Neural crest cell (in vitro differentiated cells): Measurements from ENCODE around the gene RALGPS1. TPM values are rescaled to one million over a fixed set of nuclear protein-coding genes. Genes with fewer than 3 reads are reported as not detected.
A peak's percentile ranks its signal among the peaks of the same experiment; 100 is the strongest.

Experiments used
- DNase-seq: peaks from one replicate; pipeline ENCODE4 v3.0.0; 2021; ENCODE audit warnings: low read depth, mixed read lengths, low spot score
- H3K27ac Mint-ChIP-seq: one replicate; pipeline ENCODE4 v1.8.0; 2021; ENCODE audit warnings: mild to moderate bottlenecking, mixed read lengths; ENCODE audit not compliant: unreplicated experiment
- H3K27me3 Mint-ChIP-seq: 2 replicates; pipeline ENCODE4 v1.8.0; 2021; ENCODE audit warnings: low read depth, mild to moderate bottlenecking, mixed read lengths
- H3K36me3 Mint-ChIP-seq: 2 replicates; pipeline ENCODE4 v1.8.0; 2021; ENCODE audit warnings: low read depth, mild to moderate bottlenecking, mixed read lengths
- H3K4me1 Mint-ChIP-seq: 2 replicates; pipeline ENCODE4 v1.8.0; 2021; ENCODE audit warnings: mixed read lengths
- H3K4me3 Mint-ChIP-seq: one replicate; pipeline ENCODE4 v1.8.0; 2021; ENCODE audit warnings: mild to moderate bottlenecking, mixed read lengths
- H3K9me3 Mint-ChIP-seq: 2 replicates; pipeline ENCODE4 v1.8.0; 2021; ENCODE audit warnings: mixed read lengths
- total RNA-seq: library from RNA; stranded (reverse); gene quantifications from 2 replicates; pipeline ENCODE4 v1.2.1, GENCODE V29; 2021
- TF ChIP-seq, protein P1 (sequence below): fragments of 200-600 bp; sonication (generic); conservative IDR thresholded peaks from 2 replicates; pipeline ENCODE4 v1.5.0; 2021; ENCODE audit warnings: antibody characterized with exemption, mild to moderate bottlenecking

The RALGPS1 gene
- total RNA-seq, 1 donor from 2014 or later, result 11.7 TPM

DNA sequence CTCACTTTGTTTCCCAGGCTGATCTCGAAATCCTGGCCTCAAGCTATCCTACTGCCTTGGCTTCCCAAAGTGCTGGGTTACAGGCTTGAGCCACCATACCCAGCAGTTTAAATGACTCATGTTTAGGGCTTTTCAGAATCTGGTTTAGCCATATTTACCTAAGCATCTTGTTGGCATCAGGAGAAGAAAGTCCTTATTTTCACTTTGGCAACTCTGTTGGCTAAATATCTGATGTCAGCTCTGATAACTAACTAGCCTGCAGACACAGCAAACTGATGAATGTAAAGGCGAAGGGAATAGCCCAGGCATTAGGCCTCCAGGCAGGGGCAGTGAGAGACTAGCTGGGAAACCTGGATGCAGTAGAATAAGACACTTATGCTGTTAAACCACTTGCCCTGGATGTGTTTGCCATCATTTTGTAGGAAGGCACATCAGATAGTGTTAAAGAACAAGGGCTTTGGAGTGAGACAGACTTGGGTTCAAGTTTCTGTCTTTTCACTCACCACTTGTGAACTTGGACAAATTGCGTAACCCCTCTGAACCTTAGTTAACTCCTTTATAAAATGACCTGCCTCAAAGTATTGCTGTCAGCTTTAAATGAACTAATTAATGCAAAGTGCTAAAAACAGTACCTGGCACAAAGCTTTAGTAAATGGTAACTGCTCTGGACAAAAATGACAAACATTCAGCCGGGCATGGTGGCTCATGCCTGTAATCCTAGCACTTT is 315.3 kb downstream of the RALGPS1 start:
- Mint-ChIP-seq H3K4me3 (peak overlapping the region; percentile 33), H3K27ac (no peak overlapping the region), H3K9me3 (no peaks in the 10 kb centered on the region), H3K27me3 (peaks cover 18% of the 10 kb centered on the region), H3K36me3 (no peaks in the 10 kb centered on the region), H3K4me1 (peaks cover 4% of the 10 kb centered on the region)
- no peak for DNase-seq
- TF ChIP-seq, protein P1, sequence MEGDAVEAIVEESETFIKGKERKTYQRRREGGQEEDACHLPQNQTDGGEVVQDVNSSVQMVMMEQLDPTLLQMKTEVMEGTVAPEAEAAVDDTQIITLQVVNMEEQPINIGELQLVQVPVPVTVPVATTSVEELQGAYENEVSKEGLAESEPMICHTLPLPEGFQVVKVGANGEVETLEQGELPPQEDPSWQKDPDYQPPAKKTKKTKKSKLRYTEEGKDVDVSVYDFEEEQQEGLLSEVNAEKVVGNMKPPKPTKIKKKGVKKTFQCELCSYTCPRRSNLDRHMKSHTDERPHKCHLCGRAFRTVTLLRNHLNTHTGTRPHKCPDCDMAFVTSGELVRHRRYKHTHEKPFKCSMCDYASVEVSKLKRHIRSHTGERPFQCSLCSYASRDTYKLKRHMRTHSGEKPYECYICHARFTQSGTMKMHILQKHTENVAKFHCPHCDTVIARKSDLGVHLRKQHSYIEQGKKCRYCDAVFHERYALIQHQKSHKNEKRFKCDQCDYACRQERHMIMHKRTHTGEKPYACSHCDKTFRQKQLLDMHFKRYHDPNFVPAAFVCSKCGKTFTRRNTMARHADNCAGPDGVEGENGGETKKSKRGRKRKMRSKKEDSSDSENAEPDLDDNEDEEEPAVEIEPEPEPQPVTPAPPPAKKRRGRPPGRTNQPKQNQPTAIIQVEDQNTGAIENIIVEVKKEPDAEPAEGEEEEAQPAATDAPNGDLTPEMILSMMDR, result no peak

DNA sequence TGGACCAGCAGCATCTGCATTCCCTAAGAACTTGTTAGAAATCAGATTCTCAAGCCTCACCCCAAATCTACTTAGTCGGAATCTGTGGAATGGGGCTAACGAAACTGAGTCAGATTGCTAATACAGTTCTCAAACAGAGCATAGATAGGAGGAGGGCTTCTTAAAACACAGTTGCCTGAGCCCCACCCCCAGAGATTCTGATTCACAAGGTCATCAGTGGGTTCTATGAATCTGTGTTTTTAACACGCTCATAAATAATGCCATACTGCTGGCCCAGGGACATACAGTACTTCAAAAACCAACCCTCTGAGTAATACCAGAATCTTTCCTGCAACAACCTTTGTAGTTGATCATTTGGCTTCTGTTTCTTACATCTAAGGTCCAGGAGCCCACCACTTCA is 317.1 kb downstream of the RALGPS1 start:
- Mint-ChIP-seq H3K27me3 (peaks cover 8% of the 10 kb centered on the region), H3K4me3 (no peak overlapping the region), H3K4me1 (no peaks in the 10 kb centered on the region), H3K27ac (no peak overlapping the region), H3K9me3 (no peaks in the 10 kb centered on the region), H3K36me3 (no peaks in the 10 kb centered on the region)
- no peak for DNase-seq
- TF ChIP-seq, protein P1, result no peak

DNA sequence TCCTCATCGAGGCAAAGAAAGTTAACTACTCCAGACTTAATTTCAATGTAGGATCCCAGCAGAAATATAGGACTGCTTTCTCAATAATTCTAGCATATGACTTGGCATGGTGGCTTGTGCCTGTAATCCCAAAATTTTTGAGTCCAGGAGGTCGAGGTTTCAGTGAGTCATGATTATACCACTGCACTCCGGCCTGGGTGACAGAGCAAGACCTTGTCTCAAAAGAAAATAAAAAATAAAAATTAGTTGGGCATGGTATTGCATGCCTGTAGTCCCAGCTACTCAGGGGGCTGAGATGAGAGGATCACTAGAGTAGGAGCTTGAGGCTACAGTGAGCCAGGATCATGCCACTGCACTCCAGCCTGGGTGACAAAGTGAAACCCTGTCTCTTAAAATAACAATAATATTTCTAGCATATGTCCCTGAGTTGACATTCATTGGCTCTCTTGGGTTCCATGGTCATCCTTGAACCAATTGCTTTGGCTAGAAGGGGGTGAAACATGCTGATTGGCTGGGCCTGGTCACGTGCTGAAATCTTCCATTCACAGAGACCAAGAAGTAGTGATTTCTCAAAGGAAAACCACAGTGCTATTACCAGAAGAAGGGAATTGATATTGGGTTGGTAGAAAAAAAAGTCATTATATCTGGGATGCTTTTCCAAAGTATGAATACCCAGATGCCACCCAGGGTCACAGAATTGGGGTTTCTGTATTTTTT is 318.4 kb downstream of the RALGPS1 start:
- TF ChIP-seq, protein P1, result no peak
- Mint-ChIP-seq H3K4me1 (no peaks in the 10 kb centered on the region), H3K27me3 (peaks cover 1% of the 10 kb centered on the region), H3K4me3 (no peak overlapping the region), H3K9me3 (no peaks in the 10 kb centered on the region), H3K36me3 (no peaks in the 10 kb centered on the region), H3K27ac (no peak overlapping the region)
- no peak for DNase-seq

DNA sequence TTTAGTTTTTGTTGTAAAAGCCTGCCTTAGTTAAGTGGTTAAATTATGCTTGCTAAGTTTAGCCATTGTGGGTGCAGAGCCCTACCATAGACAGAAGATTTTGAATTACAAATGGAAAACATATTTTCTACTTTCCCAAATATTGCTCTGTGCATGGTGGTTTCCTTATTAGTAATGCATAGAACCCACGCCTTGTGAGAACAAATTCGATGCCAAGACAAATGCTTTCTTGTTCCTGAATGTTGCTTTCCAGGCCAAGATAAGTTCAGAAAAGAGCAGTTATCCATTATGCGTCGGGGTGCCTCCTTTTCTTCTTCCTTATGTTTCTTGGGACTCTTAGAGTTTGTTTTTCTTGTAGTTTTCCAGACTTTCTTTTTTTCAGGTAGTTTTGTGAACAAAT is 319.0 kb downstream of the RALGPS1 start:
- no peaks in the 10 kb centered on the region for H3K4me1 Mint-ChIP-seq
- H3K9me3 Mint-ChIP-seq, result no peaks in the 10 kb centered on the region
- no peak overlapping the region for H3K4me3 Mint-ChIP-seq
- H3K27ac Mint-ChIP-seq, result no peak overlapping the region
- no peaks in the 10 kb centered on the region for H3K36me3 Mint-ChIP-seq
- no peak for DNase-seq
- TF ChIP-seq, protein P1, result no peak
- no peaks in the 10 kb centered on the region for H3K27me3 Mint-ChIP-seq

DNA sequence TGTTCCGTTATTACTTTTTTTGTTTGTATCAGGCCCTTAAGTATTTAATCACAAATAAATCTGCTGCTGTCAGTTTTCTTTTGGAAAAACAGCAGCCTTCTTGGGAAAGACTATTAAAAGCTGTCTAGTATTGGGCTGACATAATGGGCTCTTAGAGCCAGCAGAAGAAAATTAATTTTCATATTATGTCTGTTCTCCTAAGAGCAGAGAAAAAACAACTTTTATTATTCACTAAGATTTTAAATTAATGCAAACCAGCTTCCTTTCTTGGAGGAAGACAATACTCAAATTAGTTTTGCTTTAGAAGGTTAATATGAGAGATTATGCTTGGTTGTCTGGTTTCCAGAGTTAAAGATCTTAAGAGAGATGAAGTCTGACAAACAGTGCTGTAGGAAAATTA is 319.4 kb downstream of the RALGPS1 start:
- H3K9me3 Mint-ChIP-seq, result no peaks in the 10 kb centered on the region
- no peaks in the 10 kb centered on the region for H3K36me3 Mint-ChIP-seq
- H3K4me3 Mint-ChIP-seq, result no peak overlapping the region
- H3K27me3 Mint-ChIP-seq, result no peaks in the 10 kb centered on the region
- no peak for DNase-seq
- no peaks in the 10 kb centered on the region for H3K4me1 Mint-ChIP-seq
- H3K27ac Mint-ChIP-seq, result no peak overlapping the region
- TF ChIP-seq, protein P1, result no peak
